DMS153 treated with DMSO at 0.1 percent for 48 hours (cell line): ENCODE measurements around the gene MOB3A.
"Not testable (repeated sequence)": the region's sequence is repeated elsewhere in the genome, so short reads cannot be mapped to it uniquely, and the experiment has no call there.

Experiments
- DNase-seq: peaks from one replicate; lab custom pipeline; 2025; ENCODE audit not compliant: unreplicated experiment; lab: John Stamatoyannopoulos, UW

Gene MOB3A

DNA sequence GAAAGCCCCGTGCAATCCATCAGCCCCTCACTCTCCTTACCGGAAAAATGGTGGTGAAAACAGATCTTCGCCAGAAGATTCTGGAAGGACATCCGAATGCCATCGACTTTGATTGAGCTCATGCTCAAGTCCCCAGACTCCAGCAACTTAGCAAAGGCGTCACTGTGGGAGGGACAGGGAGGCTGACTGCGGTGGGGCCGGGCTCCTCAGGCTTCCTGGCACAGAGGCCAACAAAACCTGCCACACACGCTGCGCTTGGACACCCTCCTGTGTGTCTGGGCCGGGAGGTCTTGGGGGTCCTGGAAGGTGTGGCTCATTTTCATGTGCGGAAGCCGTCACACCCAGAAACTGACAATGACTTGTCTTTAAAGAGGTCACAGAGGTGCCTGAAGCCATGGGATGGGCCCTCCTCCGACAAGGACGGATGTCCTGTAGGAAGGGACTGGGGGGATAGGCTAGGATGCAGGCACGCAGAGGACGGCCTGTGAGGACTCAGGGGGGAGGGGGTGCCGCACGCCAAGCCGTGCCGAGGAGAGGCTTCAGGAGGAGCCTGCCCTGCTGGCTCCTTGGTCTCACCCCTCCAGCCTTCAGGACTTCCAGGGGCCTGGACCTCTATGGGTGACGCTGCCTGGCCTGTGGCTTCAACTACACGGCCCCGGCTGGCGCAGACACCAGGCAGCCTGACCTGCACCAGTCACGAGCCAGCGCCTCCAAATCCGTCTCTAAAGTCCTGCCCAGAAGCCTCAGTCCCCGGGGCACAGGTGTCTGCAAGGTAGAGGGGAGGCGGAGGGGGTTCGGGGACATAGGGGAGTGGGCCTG lies 13.1 kb upstream of the MOB3A start:
- no peak for DNase-seq

DNA sequence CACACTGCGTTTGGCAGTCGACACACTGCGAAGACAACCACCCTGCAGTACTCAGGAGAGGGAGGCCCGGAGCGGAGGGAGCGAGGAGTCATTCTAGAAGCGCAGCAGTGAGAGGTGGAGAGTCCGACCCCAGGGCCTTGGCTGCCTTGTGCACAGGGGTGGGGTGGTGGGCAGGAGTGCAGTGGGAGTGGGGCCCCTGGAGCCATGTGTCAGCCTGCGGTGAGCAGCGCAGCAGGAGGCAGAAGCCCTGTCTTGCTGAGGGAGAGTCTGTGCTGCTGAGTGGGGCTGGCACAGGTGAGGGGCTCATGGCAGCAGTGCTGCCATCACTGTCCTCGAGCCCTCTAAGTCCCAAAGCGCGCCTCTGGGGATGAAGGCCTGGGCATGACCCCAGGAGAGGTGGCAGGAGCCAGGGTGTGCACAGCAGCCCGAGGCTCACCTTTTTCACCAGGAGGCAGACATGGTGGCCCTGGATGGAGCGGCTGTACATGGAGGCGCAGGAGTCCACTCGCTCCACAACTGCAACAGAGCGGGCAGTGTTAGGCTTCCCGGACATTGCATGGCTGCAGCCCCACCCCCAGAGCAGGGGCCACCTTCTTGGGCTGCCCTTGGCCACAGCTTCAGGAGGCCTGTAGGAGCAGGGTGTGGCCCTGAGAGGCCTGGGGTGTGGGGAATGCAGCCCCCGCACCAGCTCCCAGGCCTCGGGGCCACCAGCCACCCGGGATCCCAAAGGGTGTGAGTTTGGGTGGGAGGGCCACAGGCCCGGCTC lies 12.3 kb upstream of the MOB3A start:
- DNase-seq, result no peak

- no peak for DNase-seq
Measured at GRCh38 chr19:2103045-2103707, 7.0 kb upstream of the MOB3A start.

DNA sequence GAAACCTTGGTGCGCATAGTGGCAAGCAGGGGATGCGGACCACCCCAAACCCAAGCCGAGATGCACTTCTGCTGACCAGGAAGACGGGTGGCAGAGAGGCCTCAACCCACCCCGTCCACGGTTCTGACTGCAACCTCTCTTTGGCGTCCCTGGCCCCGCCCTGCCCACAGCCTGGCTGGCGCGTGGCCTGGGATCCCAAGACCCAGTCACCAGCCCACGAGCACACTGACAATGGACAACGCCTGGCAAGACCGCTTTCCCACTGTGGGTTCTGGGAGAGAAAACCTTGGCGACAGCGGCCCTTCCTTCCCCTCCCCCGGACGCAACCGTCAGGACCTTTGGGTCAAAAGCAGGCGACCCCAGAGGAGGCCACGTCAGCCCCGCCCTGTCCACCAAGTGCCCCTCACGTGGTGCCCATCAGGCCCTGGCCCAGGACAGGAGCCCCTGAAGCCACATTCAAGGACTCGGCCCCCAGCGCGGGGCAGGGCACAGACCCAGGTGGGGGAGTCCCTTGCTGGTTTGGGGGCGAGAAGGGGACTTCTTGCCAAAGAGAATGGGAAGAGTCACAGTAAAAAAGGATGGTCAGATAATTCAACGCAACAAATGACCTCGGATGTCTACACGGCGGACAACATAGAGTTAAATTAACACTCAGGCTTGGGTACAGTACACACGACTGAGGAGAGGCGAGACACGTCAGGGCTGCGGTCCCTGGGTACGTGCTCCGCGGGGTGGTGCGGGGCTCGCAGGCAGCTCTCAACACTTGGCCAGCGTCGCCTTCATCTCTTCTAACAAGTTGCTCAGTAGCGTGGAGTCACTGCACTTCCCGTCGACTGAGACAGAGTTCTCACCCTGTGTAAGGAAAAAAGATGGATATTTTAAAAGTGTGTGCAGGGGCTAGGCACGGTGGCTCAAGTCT lies 5.5 kb upstream of the MOB3A start:
- DNase-seq, result no peak

- DNase-seq, result no peak
Measured at GRCh38 chr19:2100719-2101061, 4.6 kb upstream of the MOB3A start.

- no peak for DNase-seq
Measured at GRCh38 chr19:2099937-2100718, 4.0 kb upstream of the MOB3A start.

GRCh38 chr19:2099054-2099501 lies 3.0 kb upstream of the MOB3A start:
- no peak for DNase-seq

- DNase-seq, result no peak
Measured at GRCh38 chr19:2097886-2098327, 1.8 kb upstream of the MOB3A start.

- no peak for DNase-seq
Measured at GRCh38 chr19:2097203-2097885, 1.2 kb upstream of the MOB3A start.

DNA sequence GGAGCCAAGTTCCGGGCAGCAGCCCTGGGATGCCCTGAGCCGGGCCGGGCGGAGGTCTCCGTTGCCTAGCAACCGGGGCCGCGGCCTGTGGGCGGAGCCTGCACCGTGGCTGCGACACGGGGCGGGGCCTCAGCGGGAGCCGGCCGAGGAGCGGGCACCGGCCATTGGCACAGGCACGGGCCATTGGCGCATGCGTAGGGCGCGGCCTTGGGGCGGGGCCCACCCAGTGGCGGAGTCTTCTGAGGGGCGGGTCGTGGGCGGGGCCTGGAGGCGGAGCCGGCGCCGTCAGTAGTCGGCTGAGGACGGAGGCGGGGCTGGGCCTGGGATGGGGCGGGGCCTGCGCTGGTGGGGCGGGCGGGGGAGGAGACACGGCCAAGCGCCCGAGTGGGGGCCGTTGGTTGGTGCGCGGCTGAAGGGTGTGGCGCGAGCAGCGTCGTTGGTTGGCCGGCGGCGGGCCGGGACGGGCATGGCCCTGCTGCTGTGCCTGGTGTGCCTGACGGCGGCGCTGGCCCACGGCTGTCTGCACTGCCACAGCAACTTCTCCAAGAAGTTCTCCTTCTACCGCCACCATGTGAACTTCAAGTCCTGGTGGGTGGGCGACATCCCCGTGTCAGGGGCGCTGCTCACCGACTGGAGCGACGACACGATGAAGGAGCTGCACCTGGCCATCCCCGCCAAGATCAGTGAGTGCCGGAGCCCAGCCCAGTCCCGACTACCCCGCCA lies 515 bp upstream of the MOB3A start, which contains the start of gene IZUMO4:
Gene IZUMO4 (plus strand): TSS at position 436 of the 723 bp plus-strand sequence. CDS start 31 bp downstream, at position 467.
- DNase-seq, result peak; percentile 70

GRCh38 chr19:2091926-2092525 lies 4.1 kb downstream of the MOB3A start:
- DNase-seq, result not testable (repeated sequence)

- no peak for DNase-seq
Measured at GRCh38 chr19:2089727-2090053, 6.4 kb downstream of the MOB3A start.

DNA sequence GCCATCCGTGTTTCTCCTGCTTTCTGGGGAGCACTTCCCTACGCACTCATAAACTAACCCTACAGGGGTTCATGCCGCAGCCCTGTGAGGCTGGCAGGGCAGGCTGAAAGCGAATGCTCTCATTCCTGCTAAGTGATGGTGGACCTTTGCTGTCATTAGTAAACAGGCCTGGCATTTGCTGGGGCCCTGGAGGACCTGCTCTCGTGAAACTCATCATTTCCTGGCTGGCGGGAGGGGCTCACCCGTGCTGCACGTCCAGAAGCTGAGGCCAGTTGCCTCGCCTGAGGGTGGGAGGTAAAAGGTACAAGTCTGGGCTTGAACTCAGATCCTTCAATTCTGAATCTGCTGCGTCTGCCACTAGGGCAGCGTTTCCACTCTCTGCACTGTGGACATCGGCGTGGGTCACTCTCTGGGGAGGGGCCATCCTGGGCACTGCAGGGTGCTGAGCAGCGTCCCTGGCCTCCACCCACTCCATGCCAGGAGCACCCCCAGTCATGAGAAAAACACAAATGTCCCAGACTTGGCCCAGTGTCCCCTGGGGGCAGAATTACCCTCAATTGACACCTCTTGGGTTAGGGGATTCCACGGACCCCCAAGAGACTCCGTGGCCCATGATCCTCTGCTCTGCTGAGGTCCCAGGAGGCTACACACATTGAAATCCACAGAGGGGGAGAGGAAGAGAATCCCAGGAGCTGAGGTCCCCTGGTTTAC lies 7.0 kb downstream of the MOB3A start:
- DNase-seq, result no peak

DNA sequence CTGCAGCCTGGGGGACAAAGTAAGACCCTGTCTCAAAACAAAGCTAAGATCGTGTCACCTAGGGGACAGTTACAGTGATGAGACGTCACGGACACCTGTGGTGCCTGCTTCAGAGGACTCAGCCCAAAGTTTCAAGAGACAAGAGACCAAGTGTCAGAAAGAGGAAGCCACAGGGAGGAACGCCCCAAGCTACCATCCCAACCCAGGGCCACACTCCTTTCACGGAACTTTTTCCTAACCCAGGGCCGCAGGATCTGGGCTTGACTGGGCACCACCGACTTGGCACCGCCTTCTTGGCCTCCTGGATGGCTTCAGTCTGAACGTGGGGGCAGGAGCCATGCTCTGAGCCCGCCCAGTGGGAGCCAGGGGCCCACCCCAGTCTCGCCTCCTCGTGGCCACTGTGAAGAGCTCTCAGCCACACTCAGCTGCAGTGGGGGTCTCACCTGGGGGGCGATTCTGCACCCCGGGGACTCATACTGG lies 8.5 kb downstream of the MOB3A start:
- no peak for DNase-seq

GRCh38 chr19:2086695-2087620 lies 9.2 kb downstream of the MOB3A start:
- DNase-seq, result not testable (repeated sequence)

GRCh38 chr19:2084993-2085720 lies 11.0 kb downstream of the MOB3A start:
- DNase-seq, result no peak
